Mucosa of stomach (tissue), 1 donor: Measurements from ENCODE around the gene ZNF618.

Experiments used
- H3K27me3 ChIP-seq: one replicate; pipeline ENCODE4 v1.7.0; 2013; ENCODE audit warnings: mild to moderate bottlenecking, low read length; ENCODE audit not compliant: control insufficient read depth, insufficient read depth
- H3K36me3 ChIP-seq: one replicate; pipeline ENCODE4 v1.7.0; 2013; ENCODE audit warnings: low read length; ENCODE audit not compliant: control insufficient read depth, insufficient read depth
- H3K4me1 ChIP-seq: one replicate; pipeline ENCODE4 v1.7.0; 2013; ENCODE audit warnings: mild to moderate bottlenecking, low read length; ENCODE audit not compliant: control insufficient read depth, insufficient read depth
- H3K4me3 ChIP-seq: one replicate; pipeline ENCODE4 v1.7.0; 2013; ENCODE audit warnings: low read length
- H3K9ac ChIP-seq: one replicate; pipeline ENCODE4 v1.7.0; 2013; ENCODE audit warnings: mild to moderate bottlenecking, low read length, moderate library complexity
- H3K9me3 ChIP-seq: one replicate; pipeline ENCODE4 v1.7.0; 2013; ENCODE audit warnings: mild to moderate bottlenecking, low read length, moderate library complexity; ENCODE audit not compliant: control insufficient read depth
- donor health status: Pancreatic carcinoma.

The ZNF618 gene

DNA sequence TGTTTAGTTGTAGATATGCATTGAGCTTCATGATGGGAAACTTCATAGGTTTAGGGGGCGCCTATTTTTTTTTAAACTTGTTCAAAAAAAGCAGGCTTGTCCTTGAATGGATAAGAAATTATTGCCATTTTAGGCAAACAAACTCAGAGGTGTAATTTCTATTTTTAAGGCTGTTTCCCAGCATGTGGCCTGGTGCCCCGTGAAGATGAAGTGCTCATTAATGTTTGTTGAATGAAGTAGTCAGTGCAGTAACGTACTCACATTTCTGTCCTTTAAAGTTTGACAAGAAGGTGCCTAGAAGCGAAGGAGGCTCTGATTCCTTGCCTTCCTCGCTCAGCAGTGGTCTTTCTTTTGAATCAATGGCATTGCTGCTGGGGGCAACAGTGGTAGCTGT is 54.3 kb downstream of the ZNF618 start:
- Histone ChIP-seq H3K9me3 (no peaks in the 10 kb centered on the region), H3K9ac (no peak overlapping the region), H3K4me3 (no peak overlapping the region), H3K4me1 (peaks cover 6% of the 10 kb centered on the region), H3K36me3 (no peaks in the 10 kb centered on the region), H3K27me3 (no peaks in the 10 kb centered on the region)

DNA sequence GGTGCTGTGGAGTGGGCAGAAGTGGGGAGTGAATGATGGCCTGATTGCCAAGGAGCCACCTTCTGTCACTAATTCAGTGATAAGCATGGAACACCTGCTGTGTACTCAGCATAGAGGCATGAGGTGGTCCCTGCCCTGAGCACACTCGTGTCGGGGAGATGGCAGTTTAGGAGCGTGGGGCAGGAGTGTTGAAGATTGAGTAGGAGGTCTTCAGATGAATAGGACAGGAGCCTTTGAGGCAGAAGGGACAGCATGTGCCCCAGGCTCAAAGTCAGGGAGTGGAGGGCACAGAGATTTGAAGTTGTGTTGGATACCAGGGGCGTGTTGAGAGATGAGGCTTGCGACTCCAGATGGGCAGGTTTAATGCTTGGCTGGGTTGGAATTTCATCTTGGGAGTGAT is 55.0 kb downstream of the ZNF618 start:
- Histone ChIP-seq H3K4me3 (no peak overlapping the region), H3K9ac (no peak overlapping the region), H3K9me3 (no peaks in the 10 kb centered on the region), H3K36me3 (no peaks in the 10 kb centered on the region), H3K4me1 (peaks cover 6% of the 10 kb centered on the region), H3K27me3 (no peaks in the 10 kb centered on the region)

GRCh38 chr9:113931777-113932176 is 55.7 kb downstream of the ZNF618 start:
- H3K9me3 ChIP-seq, result no peaks in the 10 kb centered on the region
- no peak overlapping the region for H3K9ac ChIP-seq
- no peaks in the 10 kb centered on the region for H3K36me3 ChIP-seq
- H3K4me3 ChIP-seq, result no peak overlapping the region
- no peaks in the 10 kb centered on the region for H3K27me3 ChIP-seq
- H3K4me1 ChIP-seq, result peaks cover 6% of the 10 kb centered on the region

- Histone ChIP-seq H3K9me3 (no peaks in the 10 kb centered on the region), H3K4me1 (peaks cover 6% of the 10 kb centered on the region), H3K4me3 (no peak overlapping the region), H3K36me3 (no peaks in the 10 kb centered on the region), H3K27me3 (no peaks in the 10 kb centered on the region), H3K9ac (no peak overlapping the region)
These were observed 56.9 kb downstream of the ZNF618 start for GRCh38 chr9:113932906-113933584.

DNA sequence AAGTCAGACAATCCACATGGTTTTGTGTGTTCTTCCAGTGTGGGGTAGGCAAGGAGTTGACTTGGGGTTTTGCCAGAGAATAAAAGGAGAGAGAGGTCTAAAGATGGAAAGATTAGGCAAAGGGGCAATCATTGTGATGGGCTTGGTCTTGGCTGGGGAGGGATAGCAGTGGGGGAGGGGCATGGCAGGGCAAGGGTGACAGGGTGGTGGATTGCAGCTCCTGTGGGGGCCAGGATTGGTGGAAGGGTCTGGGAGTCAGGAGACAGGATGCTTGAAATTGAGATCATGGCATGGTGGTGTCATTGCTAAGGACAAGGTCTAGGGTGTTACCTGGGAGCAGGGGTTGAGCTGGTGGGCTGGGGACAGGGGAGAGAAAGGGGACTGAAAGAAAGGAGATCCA is 57.6 kb downstream of the ZNF618 start:
- H3K36me3 ChIP-seq, result no peaks in the 10 kb centered on the region
- H3K4me1 ChIP-seq, result peaks cover 6% of the 10 kb centered on the region
- H3K4me3 ChIP-seq, result no peak overlapping the region
- no peak overlapping the region for H3K9ac ChIP-seq
- no peaks in the 10 kb centered on the region for H3K9me3 ChIP-seq
- H3K27me3 ChIP-seq, result no peaks in the 10 kb centered on the region

GRCh38 chr9:113934167-113934828 is 58.2 kb downstream of the ZNF618 start:
- H3K4me3 ChIP-seq, result no peak overlapping the region
- no peaks in the 10 kb centered on the region for H3K9me3 ChIP-seq
- no peaks in the 10 kb centered on the region for H3K27me3 ChIP-seq
- no peaks in the 10 kb centered on the region for H3K36me3 ChIP-seq
- peaks cover 4% of the 10 kb centered on the region for H3K4me1 ChIP-seq
- H3K9ac ChIP-seq, result no peak overlapping the region

- Histone ChIP-seq H3K9me3 (no peaks in the 10 kb centered on the region), H3K4me1 (no peaks in the 10 kb centered on the region), H3K36me3 (no peaks in the 10 kb centered on the region), H3K9ac (no peak overlapping the region), H3K27me3 (no peaks in the 10 kb centered on the region), H3K4me3 (no peak overlapping the region)
These were observed 58.9 kb downstream of the ZNF618 start for GRCh38 chr9:113934829-113935676.

GRCh38 chr9:113935677-113936380 is 59.7 kb downstream of the ZNF618 start:
- no peaks in the 10 kb centered on the region for H3K4me1 ChIP-seq

GRCh38 chr9:113940077-113940476 is 64.0 kb downstream of the ZNF618 start:
- no peaks in the 10 kb centered on the region for H3K9me3 ChIP-seq
- H3K9ac ChIP-seq, result no peak overlapping the region
- H3K36me3 ChIP-seq, result no peaks in the 10 kb centered on the region
- no peaks in the 10 kb centered on the region for H3K27me3 ChIP-seq
- H3K4me1 ChIP-seq, result no peaks in the 10 kb centered on the region
- H3K4me3 ChIP-seq, result no peak overlapping the region

More at GRCh38 chr9:113935677-113936380, 59.7 kb downstream of the ZNF618 start:
- Histone ChIP-seq H3K9ac (no peak overlapping the region), H3K36me3 (no peaks in the 10 kb centered on the region), H3K27me3 (no peaks in the 10 kb centered on the region), H3K4me3 (no peak overlapping the region), H3K9me3 (no peaks in the 10 kb centered on the region)

GRCh38 chr9:113941056-113941455 is 64.9 kb downstream of the ZNF618 start:
- Histone ChIP-seq H3K27me3 (no peaks in the 10 kb centered on the region), H3K9ac (no peak overlapping the region), H3K36me3 (no peaks in the 10 kb centered on the region), H3K4me1 (no peaks in the 10 kb centered on the region), H3K9me3 (no peaks in the 10 kb centered on the region), H3K4me3 (no peak overlapping the region)

DNA sequence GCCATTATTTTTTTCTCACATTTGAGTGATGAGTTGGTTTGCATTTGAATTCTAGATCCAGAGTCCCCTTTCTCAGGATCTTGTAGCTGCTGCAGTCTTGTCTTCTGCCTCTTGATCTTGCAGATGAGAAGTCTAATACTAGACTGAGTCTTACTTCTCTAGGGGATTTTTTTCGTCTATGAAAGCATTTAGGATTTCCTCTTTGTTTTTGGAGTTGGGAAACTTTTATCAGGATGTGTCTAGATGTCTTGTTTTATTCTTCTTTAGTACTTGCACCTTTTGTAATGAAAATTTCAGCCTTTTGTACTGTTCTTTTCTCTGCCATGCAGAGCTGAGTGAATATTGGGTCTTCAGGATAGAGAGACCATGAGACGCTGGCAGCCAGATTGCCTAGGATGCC is 65.4 kb downstream of the ZNF618 start:
- Histone ChIP-seq H3K27me3 (no peaks in the 10 kb centered on the region), H3K4me1 (no peaks in the 10 kb centered on the region), H3K36me3 (no peaks in the 10 kb centered on the region), H3K9ac (no peak overlapping the region), H3K9me3 (no peaks in the 10 kb centered on the region), H3K4me3 (no peak overlapping the region)
